GM12878 (cell line): ENCODE results near the gene GMDS.

Source experiments
- POLR2A ChIP-seq: IDR thresholded peaks from 2 replicates; pipeline ENCODE4 v1.6.1; 2011; ENCODE audit warnings: low read depth, mild to moderate bottlenecking, low read length
- TAF1 ChIP-seq: IDR thresholded peaks from 2 replicates; pipeline ENCODE4 v1.6.1; 2011; ENCODE audit warnings: mild to moderate bottlenecking, low read depth, low read length, borderline replicate concordance

GRCh38 chr6:2186516-2186915, 58.9 kb downstream of the GMDS start:
- no peak for TF ChIP-seq POLR2A
- TF ChIP-seq TAF1 = no peak
